Uterus (tissue), 2 donors: ENCODE results near the gene HOXA9.

ENCODE experiments used
- POLR2A ChIP-seq, 2 donors: fragments of 450-650 bp; IDR thresholded peaks; one replicate each; pipeline ENCODE4 v1.6.1; 2016; ENCODE audit warnings: antibody characterized with exemption in 2 of 2, mild to moderate bottlenecking in 1 of 2, moderate library complexity in 1 of 2
- TF ChIP-seq, protein P1 (sequence below), 4 experiments: fragments of 200-600 bp in 2 of 4; fragments of 450-650 bp in 2 of 4; sonication (generic) in 2 of 4; IDR thresholded peaks; one replicate each; pipeline ENCODE4 v1.5.1; 2016 to 2019; ENCODE audit warnings: antibody characterized with exemption in 4 of 4, mild to moderate bottlenecking in 2 of 4, moderate library complexity in 1 of 4

DNA sequence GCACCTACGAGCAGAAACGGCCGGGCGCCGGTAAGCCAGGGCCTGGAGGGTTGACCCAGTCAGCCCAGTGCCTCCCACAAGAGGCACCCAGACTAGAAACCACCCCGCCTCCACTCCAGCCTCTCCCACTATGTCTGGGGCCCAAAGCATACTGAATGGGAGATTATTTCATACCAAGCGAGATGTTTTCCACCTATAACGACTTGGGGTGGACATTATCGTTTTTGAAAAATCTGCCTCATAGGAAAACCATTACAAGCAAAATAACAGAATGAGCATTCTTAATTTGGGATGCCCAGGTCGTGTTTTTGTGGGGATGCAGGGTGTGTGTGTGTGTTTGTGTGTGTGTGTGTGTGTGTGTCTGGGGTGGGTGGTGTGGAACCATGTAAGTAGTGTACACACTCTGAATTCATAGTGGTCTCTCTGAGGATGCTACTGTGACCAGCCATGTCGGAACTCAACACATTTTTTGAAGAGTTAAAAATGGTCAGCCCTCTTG lies 19.4 kb downstream of the HOXA9 start:
- no peak for TF ChIP-seq POLR2A (IDR thresholded peaks at IDR 0.05)
- TF ChIP-seq, protein P1, sequence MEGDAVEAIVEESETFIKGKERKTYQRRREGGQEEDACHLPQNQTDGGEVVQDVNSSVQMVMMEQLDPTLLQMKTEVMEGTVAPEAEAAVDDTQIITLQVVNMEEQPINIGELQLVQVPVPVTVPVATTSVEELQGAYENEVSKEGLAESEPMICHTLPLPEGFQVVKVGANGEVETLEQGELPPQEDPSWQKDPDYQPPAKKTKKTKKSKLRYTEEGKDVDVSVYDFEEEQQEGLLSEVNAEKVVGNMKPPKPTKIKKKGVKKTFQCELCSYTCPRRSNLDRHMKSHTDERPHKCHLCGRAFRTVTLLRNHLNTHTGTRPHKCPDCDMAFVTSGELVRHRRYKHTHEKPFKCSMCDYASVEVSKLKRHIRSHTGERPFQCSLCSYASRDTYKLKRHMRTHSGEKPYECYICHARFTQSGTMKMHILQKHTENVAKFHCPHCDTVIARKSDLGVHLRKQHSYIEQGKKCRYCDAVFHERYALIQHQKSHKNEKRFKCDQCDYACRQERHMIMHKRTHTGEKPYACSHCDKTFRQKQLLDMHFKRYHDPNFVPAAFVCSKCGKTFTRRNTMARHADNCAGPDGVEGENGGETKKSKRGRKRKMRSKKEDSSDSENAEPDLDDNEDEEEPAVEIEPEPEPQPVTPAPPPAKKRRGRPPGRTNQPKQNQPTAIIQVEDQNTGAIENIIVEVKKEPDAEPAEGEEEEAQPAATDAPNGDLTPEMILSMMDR (IDR thresholded peaks at IDR 0.05), result no peak
